GM19324 (cell line): ENCODE measurements around the gene FAIM.
"Not testable (repeated sequence)": the region's sequence is repeated elsewhere in the genome, so short reads cannot be mapped to it uniquely, and the experiment has no call there.

Experiments
- ATAC-seq: cut with Tn5 transposase; IDR thresholded peaks from one replicate; pipeline ENCODE4 v1.9.1; 2021; ENCODE audit warnings: mild to moderate bottlenecking, moderate library complexity; ENCODE audit not compliant: unreplicated experiment, low FRiP score

FAIM gene, protein sequence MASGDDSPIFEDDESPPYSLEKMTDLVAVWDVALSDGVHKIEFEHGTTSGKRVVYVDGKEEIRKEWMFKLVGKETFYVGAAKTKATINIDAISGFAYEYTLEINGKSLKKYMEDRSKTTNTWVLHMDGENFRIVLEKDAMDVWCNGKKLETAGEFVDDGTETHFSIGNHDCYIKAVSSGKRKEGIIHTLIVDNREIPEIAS

DNA sequence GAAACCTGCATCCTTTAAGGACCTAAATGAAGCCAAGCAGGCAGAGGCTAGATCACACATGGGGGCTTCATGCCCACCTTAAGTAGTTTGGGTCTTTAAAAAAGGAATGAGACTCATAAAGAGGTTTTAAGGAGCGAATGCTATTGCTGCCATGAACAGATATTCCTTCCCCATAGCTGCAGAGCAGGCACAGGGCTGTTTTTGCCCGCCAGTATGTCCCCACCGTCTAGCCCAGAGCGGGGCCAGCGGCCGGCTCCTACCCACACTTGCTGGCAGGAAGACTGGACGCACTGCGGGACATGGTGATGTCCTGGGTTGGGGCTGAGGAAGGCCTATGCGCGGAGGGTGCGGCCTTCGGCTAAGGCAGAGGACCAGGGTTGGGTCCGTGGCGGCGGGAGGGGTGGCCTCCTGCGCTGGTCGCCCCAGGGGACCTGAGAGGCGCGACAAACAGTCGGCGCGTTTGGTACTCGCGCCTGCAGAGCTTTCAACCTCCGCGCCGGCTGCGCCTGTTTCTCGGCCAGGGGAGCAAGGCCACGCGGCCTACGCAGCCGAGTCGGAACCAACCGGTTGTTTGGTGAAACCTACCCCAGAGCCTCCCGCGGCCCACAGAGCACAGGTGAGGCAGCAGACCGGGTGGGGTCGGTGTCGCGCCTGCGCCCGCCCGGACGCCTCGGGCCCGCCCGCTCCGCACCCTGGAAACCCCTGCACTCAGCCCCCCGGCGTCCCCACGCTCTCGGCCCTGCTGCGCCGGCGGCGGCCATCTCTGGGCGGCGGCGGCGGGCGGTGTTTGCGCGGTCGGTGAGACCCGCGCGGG is at the start of gene FAIM:
FAIM (plus strand) TSS at position 450 of the 814 bp plus-strand sequence. CDS start 10,956 bp downstream, outside the sequence.
- peak; percentile 72 for ATAC-seq

DNA sequence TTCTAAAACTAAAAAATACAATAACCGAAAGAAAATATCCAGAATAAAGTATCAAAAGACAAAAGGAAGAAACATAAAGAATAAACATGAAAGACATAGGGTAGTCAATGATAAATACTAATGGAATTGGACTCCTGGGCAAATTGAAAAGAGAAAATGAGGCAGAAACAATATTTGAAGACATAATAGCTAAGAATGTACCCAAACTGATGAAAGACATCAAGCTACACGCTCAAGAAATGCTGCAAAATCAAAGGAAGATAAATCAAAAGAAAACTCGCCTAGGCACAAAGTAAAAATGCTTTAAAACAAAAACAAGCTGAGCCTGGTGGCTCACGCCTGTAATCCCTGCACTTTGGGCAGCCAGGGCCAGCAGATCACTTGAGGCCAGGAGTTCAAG is 49.4 kb upstream of the FAIM start:
- no peak for ATAC-seq

DNA sequence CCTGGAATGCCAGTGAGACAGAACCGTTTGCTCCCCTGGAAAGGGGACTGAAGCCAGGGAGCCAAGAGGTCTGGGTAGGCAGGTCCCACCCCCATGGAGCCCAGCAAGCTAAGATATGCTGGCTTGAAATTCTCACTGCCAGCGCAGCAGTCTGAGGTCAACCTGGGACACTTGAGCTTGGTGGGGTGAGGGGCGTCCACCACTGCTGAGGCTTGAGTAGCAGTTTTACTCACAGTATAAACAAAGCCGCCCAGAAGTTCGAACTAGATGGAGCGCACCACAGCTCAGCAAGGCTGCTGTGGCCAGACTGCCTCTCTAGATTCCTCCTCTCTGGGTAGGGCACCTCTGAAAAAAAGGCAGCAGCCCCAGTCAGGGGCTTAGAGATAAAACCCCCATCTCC is 48.1 kb upstream of the FAIM start:
- ATAC-seq, result no peak

DNA sequence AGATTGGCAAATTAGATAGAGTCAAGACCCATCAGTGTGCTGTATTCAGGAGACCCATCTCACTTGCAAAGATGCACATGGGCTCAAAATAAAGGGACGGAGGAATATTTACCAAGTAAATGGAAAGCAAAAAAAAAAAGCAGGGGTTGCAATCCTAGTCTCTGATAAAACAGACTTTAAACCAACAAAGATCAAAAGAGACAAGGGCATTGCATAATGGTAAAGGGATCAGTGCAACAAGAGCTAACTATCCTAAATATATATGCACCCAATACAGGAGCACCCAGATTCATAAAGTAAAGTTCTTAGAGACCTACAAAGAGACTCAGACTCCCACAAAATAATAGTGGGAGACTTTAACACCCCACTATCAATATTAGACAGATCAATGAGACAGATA is 45.7 kb upstream of the FAIM start:
- not testable (repeated sequence) for ATAC-seq

DNA sequence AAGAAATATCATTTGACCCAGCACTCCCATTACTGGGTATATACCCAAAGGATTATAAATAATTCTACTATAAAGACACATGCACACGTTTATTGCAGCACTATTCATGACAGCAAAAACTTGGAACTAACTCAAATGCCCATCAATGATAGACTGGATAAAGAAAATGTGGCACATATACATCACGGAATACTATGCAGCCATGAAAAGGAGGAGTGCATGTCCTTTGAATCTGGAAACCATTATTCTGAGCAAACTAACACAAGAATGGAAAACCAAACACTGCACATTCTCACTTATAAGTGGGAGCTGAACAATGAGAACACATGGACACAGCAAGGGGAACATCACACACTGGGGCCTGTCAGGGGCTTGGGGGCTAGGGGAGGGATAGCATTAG is 42.3 kb upstream of the FAIM start:
- ATAC-seq, result not testable (repeated sequence)

DNA sequence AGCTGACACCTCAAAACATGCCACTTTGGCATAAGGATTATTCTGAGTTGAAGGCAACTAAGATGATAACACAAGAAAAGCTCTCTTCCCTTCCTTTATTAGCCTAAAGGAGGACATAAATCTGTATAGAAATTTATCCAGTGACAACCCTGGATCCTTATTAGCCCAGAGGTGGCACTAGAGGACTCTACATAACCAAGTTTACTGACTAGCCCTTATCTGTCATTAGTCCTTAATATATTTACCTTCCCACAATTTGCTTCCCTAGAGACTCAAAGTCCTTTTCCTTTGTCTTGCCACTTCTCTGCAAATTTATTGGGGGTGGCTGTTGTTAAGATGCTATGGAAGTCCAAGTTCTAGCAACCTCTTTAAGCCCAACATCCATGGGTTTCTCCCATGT is 41.2 kb upstream of the FAIM start:
- ATAC-seq, result no peak

DNA sequence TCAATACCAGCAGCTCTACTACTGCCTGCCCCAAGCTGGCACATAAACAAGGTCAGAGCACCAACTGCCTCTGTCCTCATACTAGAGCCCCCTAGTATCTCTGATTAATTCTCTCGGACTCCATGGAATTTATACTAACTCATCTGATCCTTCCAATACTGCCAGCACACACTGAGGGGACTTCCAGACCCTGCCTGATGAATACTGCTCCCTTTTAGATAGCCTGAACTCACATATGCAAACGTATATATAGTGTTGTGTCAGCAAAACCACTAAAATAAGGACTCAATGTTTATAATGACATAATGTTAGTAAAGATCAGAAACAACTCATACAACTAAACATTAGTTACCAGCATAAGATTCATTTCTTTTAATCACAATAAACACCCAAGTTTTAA is 39.5 kb upstream of the FAIM start:
- ATAC-seq, result no peak

DNA sequence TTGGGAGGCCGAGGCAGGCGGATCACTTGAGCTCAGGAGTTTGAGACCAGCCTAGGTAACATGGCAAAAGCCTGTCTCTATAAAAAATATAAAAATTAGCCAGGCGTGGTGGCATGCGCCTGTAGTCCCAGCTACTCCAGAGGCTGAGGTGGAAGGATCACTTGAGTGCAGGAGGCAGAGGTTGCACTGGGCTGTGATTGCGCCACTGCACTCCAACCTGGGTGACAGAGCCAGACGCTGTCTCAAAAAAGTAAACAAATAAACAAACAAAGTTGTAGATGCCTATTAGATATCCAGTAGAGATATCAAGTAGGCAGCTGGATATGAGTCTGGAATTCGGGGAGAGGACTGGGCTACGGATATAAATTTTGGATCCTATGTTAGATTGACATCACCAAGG is 38.9 kb upstream of the FAIM start:
- ATAC-seq, result not testable (repeated sequence)

DNA sequence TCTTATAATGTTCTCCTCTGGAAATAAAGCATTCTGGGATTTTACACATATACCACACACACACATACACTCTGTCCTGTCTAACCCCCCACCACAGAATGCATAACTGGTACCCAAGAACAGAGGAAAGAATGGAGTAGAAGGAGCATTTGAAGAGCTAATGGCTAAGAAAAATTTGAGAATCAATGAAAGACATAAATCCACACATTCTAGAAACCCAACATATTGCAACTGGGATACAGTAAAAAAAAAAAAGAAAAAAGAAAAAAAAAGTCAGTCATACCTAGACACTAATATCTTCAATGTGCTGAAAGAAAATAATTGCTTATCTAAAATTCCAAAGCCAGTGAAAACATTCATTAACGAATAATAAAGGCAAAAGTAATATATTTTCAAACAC is 35.4 kb upstream of the FAIM start:
- no peak for ATAC-seq

DNA sequence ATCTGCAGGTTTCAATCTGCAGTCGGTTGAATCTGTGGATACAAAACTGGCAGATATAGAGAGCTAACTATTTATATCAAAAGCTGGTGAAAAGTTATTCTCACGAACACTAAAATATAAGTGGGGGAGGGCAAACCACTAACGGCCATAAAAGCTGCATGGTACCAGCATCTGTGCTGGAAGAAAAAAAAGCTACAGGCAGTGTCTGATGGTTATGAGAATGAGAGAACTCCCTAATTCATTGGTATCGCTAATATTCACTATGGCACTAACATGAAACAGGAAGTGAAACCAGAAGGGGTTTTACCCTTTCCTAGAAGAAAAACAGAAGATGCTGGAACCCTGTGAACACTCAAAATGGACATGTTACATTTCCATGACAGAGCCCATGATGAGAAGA is 30.4 kb upstream of the FAIM start:
- no peak for ATAC-seq

DNA sequence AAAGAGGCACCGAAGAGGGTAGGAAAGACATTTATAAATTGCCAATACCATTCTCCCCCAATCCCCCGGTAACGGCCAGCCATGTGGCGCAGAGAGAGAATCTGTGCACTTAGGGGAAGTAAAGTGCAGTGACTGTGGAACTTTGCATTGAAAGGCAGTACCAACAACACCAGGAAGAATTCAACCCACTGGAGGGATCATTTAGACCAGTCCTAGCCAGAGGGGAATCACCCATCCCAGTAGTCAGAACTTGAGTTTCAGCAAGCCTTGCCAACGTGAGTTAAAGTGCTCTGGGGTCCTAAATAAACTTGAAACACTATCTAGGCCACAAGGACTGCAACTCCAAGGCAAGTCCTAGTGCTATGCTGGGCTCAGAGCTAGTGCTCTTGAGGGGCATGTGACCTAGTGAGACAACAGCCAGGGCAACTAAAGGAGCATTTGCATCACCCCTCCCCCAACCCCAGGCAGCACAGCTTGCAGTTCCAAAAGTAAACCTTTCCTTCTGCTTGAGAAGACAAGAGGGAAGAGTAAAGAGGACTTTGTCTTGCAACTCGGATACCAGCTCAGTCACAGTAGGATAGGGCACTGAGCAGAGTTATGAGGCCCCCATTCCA is 29.5 kb upstream of the FAIM start:
- ATAC-seq, result no peak

DNA sequence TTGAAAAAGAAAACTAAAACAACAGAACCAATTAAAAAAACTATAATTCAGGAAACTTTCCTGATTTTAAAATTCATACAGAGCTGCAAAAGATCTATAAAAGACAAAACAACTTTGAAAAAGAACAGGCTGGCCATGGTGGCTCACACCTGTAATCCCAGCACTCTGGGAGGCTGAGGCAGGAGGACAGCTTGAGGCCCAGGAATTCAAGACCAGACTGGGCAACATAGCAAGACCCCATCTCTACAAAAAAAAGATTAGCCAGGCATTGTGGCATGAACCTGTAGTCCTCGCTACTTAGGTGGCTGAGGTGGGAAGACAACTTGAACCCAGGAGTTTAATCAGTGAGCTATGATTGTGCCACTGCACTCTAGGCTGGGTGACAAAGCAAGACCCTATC is 21.2 kb upstream of the FAIM start:
- no peak for ATAC-seq

DNA sequence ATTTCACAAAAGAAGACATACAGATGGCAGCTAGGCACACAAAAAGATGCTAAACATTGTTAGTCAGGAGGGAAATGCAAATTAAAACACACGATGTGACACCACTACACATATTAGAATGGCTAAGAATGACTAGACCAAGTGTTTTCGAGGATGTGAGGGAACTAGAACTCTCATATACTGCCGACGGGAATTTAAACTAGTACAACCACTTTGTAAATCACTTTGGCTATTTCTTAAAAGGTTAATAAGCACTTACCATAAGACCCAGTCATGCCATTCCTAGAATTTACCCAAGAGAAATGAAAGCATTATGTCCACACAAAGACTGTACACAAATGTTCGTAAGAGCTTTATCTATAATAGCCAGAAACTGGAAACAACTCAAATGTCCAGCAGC is 20.1 kb upstream of the FAIM start:
- no peak for ATAC-seq

DNA sequence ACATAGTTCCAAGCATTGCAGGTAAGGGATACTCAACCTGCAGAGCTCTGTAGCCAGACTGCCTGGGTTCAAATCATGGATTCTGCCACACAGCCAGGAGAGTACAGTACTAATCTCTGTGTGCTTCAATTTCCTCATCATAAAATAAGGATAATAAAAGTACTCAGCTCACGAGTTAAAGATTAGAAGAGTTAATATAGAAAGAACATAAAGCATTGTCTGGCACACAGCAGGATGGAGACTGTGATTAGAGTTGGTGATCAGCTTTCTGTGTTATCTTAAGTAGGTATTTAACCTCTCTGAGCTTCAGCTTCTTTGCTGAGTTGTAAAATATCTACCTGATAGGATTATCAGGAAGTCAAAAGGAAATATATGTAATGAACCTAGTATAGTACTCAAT is 17.2 kb upstream of the FAIM start:
- ATAC-seq, result no peak

DNA sequence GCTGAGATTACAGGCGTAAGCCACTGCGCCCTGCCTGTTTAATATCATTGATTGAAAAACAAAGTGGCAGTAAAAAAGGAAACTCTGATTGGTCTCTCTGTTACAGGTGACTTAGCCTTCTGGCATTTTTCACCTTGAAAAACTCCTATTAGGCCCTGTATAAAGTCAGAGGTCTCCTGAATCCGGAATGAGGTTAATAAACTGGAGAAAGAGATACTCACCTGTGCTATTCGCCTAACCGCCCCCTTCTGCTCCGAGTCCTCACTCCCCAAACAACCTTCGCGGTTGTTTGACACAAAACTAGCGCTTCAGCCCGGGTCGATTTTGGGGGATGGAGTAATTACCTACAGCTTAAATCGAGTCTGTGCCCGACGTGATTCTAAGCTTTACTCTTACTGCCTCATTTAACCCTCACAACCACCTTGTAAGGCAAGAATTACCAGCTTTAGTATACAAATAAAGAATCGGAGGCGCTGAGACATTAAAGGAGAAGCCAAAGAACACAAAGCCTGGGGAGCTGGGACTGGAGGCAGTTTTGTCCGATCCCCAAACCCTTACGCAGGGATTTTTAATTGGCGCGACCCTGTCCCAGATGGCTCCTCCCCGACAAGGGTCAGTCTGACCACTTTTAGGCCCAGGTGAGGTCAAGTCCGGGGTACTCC is 15.0 kb upstream of the FAIM start:
- no peak for ATAC-seq

DNA sequence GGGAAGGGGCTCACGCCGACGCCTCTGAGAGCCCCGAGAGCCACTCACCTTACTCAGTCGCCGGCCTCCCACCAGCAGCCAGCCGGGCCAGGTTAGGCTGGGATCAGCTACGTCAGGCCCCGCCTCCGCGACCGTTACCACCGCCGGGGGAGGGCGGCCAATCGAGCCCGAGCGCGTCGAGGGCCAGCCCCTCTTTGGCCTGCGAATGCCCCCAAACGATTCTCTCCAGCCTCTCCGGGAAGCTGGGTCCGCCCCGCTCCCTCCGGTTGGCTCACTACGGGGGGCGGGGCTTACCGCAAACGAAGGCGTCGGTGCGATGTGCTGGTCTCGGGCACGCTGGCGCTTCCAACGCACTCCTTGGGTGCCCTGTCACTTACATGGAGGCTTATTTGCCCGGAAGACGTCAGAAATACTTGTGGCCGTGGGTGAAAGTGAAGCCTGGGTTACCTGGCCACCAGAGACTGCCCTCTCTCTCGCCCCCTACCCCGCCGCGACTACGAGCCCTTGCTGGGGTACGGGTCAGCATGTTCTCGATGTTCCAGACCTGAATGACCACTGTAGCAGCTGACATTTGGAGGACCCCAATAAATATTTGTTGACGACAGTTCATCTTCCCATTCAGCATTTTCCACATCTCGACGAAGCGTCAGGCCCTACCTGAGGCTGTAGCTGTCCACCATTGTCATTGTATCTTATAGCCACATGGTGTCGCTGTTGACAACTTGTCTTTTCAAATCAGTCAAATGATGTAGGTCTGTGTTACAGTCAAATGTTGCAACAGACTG is 14.2 kb upstream of the FAIM start, which contains the start of gene CEP70:
CEP70 (minus strand) TSS at position 111 of the 785 bp plus-strand sequence. CDS start 21,333 bp downstream, outside the sequence.
- peak; percentile 94 for ATAC-seq

DNA sequence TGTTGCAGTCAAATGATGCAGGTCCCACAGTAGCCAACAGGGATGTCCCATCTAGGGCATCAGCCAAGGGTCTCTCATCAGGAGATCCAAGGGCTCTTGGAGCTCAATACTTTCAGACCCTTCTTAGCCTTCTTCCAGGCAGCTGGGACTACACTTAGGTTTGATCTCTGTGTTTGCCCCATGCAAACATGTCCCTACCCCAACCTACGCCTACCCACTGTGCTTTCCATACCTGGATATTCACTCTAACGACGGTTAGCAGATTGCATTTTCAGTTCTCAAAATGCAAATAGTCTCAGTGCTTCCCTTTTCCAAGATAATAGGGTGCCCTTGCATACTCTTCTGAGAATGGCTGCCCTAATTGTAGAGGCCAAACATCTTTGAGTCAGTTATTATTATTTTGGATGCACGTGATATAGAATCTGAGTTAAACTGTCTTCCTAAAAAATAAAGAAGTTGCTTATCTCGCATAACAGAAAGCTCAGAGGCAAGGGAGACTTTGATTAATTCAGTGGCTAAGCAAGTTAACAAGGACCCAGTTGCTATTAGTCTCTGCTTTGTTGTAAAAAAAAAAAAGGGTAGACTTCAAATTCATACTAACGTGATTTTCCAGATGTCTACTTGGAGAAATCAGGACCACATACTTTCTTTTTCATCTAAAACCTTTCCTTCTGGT is 13.5 kb upstream of the FAIM start:
- no peak for ATAC-seq

DNA sequence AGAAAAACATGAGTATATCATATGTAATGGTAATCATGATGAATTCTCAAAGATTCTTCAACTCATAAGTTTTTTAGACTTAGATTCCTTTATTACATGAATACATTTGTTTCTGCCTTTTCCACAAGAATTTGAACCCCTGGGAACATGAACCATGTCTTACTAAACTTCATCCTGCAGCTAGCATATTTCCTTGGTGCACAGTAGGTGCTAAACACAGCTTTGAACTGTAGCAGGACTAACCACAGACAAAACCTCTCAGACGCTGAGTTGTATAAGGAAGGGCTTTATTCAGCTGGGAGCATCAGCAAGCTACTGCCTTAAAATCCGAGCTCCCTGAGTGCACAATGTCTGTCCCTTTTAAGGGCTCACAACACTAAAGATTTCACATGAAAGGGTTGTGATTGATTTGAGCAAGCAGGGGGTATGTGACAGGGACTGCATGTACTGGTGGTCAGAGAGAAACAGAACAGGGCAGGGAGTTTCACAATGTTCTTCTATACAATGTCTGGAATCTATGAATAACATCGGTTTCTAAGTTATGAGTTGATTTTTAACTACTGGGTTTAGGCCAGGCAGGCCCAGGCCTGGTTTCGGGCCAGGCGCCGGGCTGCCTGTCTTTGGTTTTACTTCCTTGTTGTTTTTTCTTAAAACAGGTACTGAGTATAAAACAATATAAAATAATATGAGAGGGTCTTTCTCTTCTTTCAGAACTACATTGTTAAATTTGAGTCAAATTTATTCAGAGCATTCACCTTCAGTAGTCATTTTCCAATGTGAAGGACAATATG is 11.2 kb upstream of the FAIM start:
- ATAC-seq, result not testable (repeated sequence)

DNA sequence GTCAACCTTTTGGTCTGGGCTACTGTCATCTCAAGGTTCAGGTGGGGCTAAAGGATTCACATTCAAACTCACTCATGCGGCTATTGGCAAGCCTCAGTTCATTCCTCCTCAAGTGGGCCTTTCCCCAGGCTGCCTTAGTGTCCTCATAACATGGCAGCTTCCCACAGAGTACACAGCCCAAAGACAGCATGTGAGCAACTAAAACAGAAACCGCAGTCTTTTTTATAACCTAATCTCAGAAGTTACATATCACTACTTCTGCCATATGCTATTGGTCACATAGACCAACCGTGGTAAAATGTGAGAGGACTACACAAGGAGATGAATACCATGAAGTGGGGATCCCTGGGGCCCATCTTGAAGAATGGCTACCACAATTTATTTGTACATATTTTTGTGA is 10.0 kb upstream of the FAIM start:
- no peak for ATAC-seq
